A549 (cell line): ENCODE results near the gene CUL7.

ENCODE experiments used
- CBX2 ChIP-seq: fragments of 200-600 bp; sonication (generic); IDR thresholded peaks from 2 replicates; pipeline ENCODE4 v1.6.1; 2016; ENCODE audit warnings: low read depth, mild to moderate bottlenecking, borderline replicate concordance
- CHD4 ChIP-seq: fragments of 200-600 bp; sonication (generic); IDR thresholded peaks from 2 replicates; pipeline ENCODE4 v1.6.1; 2016; ENCODE audit warnings: antibody characterized with exemption, mild to moderate bottlenecking, borderline replicate concordance
- EP300 ChIP-seq, 2 experiments: fragments of >200 bp; sonication (Bioruptor Twin); formaldehyde crosslinking; IDR thresholded peaks; 2 replicates in 1 of 2; 3 replicates in 1 of 2; pipeline ENCODE4 v1.6.1; 2016 to 2017
- MYC ChIP-seq: IDR thresholded peaks from 2 replicates; pipeline ENCODE4 v1.6.1; 2012; ENCODE audit warnings: mild to moderate bottlenecking, inconsistent platforms, low read length, improper control_type of control experiment, borderline replicate concordance
- POLR2A ChIP-seq: IDR thresholded peaks from 2 replicates; pipeline ENCODE4 v1.6.1; 2012; ENCODE audit warnings: mild to moderate bottlenecking, low read length
- POLR2AphosphoS2 ChIP-seq: conservative IDR thresholded peaks from 2 replicates; pipeline ENCODE4 v1.6.1; 2012; ENCODE audit warnings: low read length, improper control_type of control experiment, inconsistent platforms
- RCOR1 ChIP-seq: fragments of 150-350 bp; IDR thresholded peaks from 2 replicates; pipeline ENCODE4 v1.6.1; 2014; ENCODE audit warnings: antibody characterized with exemption, low read length, low read depth
- ZC3H11A ChIP-seq: fragments of 450-650 bp; IDR thresholded peaks from 2 replicates; pipeline ENCODE4 v1.6.1; 2014; ENCODE audit warnings: antibody characterized with exemption, mild to moderate bottlenecking
- TF ChIP-seq, protein P1 (sequence below): fragments of >200 bp; sonication (Bioruptor Twin); formaldehyde crosslinking; IDR thresholded peaks from 3 replicates; pipeline ENCODE4 v1.5.1; 2016

DNA sequence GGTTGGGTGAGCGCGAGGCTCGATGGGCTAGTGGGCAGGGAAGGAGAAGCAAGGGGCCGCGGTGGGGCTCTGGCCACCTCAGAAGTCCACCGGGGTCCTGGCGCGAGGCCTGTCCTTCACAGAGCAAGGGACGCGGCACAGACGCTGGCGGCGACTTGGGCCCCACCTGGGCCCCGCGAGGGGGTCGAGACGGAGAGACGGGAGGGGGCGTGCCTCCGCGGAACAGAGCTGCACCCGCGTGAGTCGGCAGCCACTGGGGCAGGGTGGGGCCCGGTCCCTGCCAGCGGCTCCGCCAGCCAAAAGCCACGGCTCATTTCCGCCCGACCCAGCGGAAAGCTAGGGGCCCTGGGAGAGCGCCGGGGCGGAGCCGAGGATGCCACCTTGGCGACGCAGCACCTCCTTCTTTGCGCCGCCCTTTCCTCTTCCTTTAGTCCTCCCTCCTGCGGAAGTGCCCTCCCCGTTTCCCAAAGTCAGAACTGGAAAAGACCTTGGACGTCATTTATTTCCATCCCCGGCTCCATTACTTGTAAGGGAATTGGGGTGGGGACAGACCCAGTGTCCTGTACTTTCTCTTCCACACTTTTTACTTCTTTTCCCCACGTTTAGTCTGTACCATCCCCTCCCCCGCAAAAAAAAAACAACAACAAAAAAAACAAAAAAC is at the start of gene CUL7:
- TF ChIP-seq MYC (no peak), EP300 (IDR thresholded peaks at IDR 0.05) (no peak), ZC3H11A (no peak), CBX2 (no peak), POLR2A (peak; percentile 80), POLR2AphosphoS2 (no peak), CHD4 (no peak), RCOR1 (no peak)
- TF ChIP-seq, protein P1, sequence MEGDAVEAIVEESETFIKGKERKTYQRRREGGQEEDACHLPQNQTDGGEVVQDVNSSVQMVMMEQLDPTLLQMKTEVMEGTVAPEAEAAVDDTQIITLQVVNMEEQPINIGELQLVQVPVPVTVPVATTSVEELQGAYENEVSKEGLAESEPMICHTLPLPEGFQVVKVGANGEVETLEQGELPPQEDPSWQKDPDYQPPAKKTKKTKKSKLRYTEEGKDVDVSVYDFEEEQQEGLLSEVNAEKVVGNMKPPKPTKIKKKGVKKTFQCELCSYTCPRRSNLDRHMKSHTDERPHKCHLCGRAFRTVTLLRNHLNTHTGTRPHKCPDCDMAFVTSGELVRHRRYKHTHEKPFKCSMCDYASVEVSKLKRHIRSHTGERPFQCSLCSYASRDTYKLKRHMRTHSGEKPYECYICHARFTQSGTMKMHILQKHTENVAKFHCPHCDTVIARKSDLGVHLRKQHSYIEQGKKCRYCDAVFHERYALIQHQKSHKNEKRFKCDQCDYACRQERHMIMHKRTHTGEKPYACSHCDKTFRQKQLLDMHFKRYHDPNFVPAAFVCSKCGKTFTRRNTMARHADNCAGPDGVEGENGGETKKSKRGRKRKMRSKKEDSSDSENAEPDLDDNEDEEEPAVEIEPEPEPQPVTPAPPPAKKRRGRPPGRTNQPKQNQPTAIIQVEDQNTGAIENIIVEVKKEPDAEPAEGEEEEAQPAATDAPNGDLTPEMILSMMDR: no peak
